Smooth muscle cell (in vitro differentiated cells): ENCODE measurements around the gene MPPED2. TPM values are rescaled to one million over a fixed set of nuclear protein-coding genes. Genes with fewer than 3 reads are reported as not detected.

Experiments
- DNase-seq: peaks from one replicate; lab custom pipeline; 2025; ENCODE audit not compliant: unreplicated experiment; lab: John Stamatoyannopoulos, UW
- H2AFZ ChIP-seq: fragments of 200-600 bp; sonication (generic); 2 replicates; pipeline ENCODE4 v1.6.0; 2016; ENCODE audit warnings: antibody characterized with exemption, low read depth, mild to moderate bottlenecking
- H3F3A ChIP-seq: fragments of 200-600 bp; sonication (generic); 2 replicates; pipeline ENCODE4 v1.6.0; 2017; ENCODE audit warnings: antibody characterized with exemption, low read depth
- H3K27ac ChIP-seq: fragments of 200-600 bp; sonication (generic); 2 replicates; pipeline ENCODE4 v1.5.1; 2016; ENCODE audit warnings: low read depth, mild to moderate bottlenecking
- H3K27me3 ChIP-seq: fragments of 200-600 bp; sonication (generic); 2 replicates; pipeline ENCODE4 v1.6.1; 2016; ENCODE audit warnings: low read depth, mild to moderate bottlenecking
- H3K36me3 ChIP-seq: fragments of 200-600 bp; sonication (generic); 2 replicates; pipeline ENCODE4 v1.5.1; 2016; ENCODE audit warnings: low read depth
- H3K4me1 ChIP-seq: fragments of 200-600 bp; sonication (generic); 2 replicates; pipeline ENCODE4 v1.5.1; 2016; ENCODE audit warnings: low read depth
- H3K4me2 ChIP-seq: fragments of 200-600 bp; sonication (generic); 2 replicates; pipeline ENCODE4 v1.6.0; 2016; ENCODE audit warnings: mild to moderate bottlenecking
- H3K4me3 ChIP-seq: fragments of 200-600 bp; sonication (generic); 2 replicates; pipeline ENCODE4 v1.5.1; 2016; ENCODE audit warnings: mild to moderate bottlenecking
- H3K79me2 ChIP-seq: fragments of 200-600 bp; sonication (generic); 2 replicates; pipeline ENCODE4 v1.6.0; 2016; ENCODE audit warnings: low read depth, mild to moderate bottlenecking
- H3K9ac ChIP-seq: fragments of 200-600 bp; sonication (generic); 2 replicates; pipeline ENCODE4 v1.6.0; 2016; ENCODE audit warnings: low read depth
- H3K9me3 ChIP-seq: fragments of 200-600 bp; sonication (generic); replicated peaks from 2 replicates; pipeline ENCODE4 v1.5.1; 2016; ENCODE audit warnings: low read depth
- H4K20me1 ChIP-seq: fragments of 200-600 bp; sonication (generic); 2 replicates; pipeline ENCODE4 v1.6.0; 2016; ENCODE audit warnings: low read depth
- WGBS: methylation state at CpG from one replicate; pipeline ENCODE4 v1.1.7; 2016; ENCODE audit warnings: low lambda C conversion rate; 5-methylcytosine and 5-hydroxymethylcytosine counted together
- polyA plus RNA-seq: library from polyadenylated mRNA; unstranded; fragments of >200 nt; fragmentation: Nextera tagmentation; extraction: Ambion mirVana; gene quantifications from 2 replicates; pipeline ENCODE4 v1.2.1, GENCODE V29; 2016
- total RNA-seq: library from RNA; depleted of rRNA; stranded (reverse); fragments of >200 nt; gene quantifications from 2 replicates; pipeline ENCODE4 v1.2.3, GENCODE V29; 2014
- TF ChIP-seq, protein P1 (sequence below): fragments of 200-600 bp; sonication (generic); IDR thresholded peaks from 2 replicates; pipeline ENCODE4 v1.5.1; 2017; ENCODE audit warnings: borderline replicate concordance, mild to moderate bottlenecking, antibody characterized with exemption; ENCODE audit not compliant: insufficient read depth, poor library complexity, severe bottlenecking

The MPPED2 gene
- total and polyA plus RNA-seq, 2 experiments from 2014 or later = 0.82 to 1.4 TPM

GRCh38 chr11:30387891-30388861, 198.0 kb downstream of the MPPED2 start:
- no peaks in the 10 kb centered on the region for H3K27me3 ChIP-seq
- H4K20me1 ChIP-seq = no peaks in the 10 kb centered on the region
- H3K4me1 ChIP-seq = no peaks in the 10 kb centered on the region
- H3K4me2 ChIP-seq = no peak overlapping the region
- no peaks in the 10 kb centered on the region for H3K36me3 ChIP-seq
- no peak overlapping the region for H3K4me3 ChIP-seq
- no peaks in the 10 kb centered on the region for H3K79me2 ChIP-seq
- no peaks in the 10 kb centered on the region for H3F3A ChIP-seq
- no peak overlapping the region for H3K9ac ChIP-seq
- DNase-seq = no peak
- H3K9me3 ChIP-seq = no peaks in the 10 kb centered on the region
- no peak overlapping the region for H2AFZ ChIP-seq
- no peak overlapping the region for H3K27ac ChIP-seq
- TF ChIP-seq, protein P1, sequence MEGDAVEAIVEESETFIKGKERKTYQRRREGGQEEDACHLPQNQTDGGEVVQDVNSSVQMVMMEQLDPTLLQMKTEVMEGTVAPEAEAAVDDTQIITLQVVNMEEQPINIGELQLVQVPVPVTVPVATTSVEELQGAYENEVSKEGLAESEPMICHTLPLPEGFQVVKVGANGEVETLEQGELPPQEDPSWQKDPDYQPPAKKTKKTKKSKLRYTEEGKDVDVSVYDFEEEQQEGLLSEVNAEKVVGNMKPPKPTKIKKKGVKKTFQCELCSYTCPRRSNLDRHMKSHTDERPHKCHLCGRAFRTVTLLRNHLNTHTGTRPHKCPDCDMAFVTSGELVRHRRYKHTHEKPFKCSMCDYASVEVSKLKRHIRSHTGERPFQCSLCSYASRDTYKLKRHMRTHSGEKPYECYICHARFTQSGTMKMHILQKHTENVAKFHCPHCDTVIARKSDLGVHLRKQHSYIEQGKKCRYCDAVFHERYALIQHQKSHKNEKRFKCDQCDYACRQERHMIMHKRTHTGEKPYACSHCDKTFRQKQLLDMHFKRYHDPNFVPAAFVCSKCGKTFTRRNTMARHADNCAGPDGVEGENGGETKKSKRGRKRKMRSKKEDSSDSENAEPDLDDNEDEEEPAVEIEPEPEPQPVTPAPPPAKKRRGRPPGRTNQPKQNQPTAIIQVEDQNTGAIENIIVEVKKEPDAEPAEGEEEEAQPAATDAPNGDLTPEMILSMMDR = no peak
- WGBS = 83% methylated on average over 19 of the region's 19 CpGs

- H3K27me3 ChIP-seq = no peaks in the 10 kb centered on the region
- no peak overlapping the region for H3K27ac ChIP-seq
- no peak for DNase-seq
- no peak overlapping the region for H2AFZ ChIP-seq
- TF ChIP-seq, protein P1 = no peak
- H3K79me2 ChIP-seq = no peaks in the 10 kb centered on the region
- H3K36me3 ChIP-seq = no peaks in the 10 kb centered on the region
- H3K4me1 ChIP-seq = peaks cover 7% of the 10 kb centered on the region
- H4K20me1 ChIP-seq = no peaks in the 10 kb centered on the region
- no peak overlapping the region for H3K4me3 ChIP-seq
- WGBS = 12% methylated on average over 2 of the region's 2 CpGs
- H3F3A ChIP-seq = no peaks in the 10 kb centered on the region
- H3K9me3 ChIP-seq = no peaks in the 10 kb centered on the region
- H3K9ac ChIP-seq = no peak overlapping the region
- H3K4me2 ChIP-seq = no peak overlapping the region
These were observed 204.3 kb downstream of the MPPED2 start for GRCh38 chr11:30381879-30382278.

GRCh38 chr11:30380846-30381245, 205.3 kb downstream of the MPPED2 start:
- Histone ChIP-seq H4K20me1 (no peaks in the 10 kb centered on the region), H3K79me2 (no peaks in the 10 kb centered on the region), H3K27me3 (no peaks in the 10 kb centered on the region), H3K36me3 (no peaks in the 10 kb centered on the region), H3K4me1 (peaks cover 11% of the 10 kb centered on the region), H3K27ac (no peak overlapping the region), H2AFZ (no peak overlapping the region), H3F3A (no peaks in the 10 kb centered on the region), H3K4me2 (no peak overlapping the region), H3K9ac (no peak overlapping the region), H3K9me3 (no peaks in the 10 kb centered on the region), H3K4me3 (no peak overlapping the region)
- DNase-seq = no peak
- TF ChIP-seq, protein P1 = no peak
